Ovary (tissue), 9 donors: ENCODE results near the gene PGBD4. TPM values are rescaled to one million over a fixed set of nuclear protein-coding genes. Genes with fewer than 3 reads are reported as not detected.

Source experiments
- DNase-seq, 5 donors: peaks; one replicate each; pipeline ENCODE4 v3.0.0-alpha.2; 2019 to 2020
- H3K27ac ChIP-seq, 2 donors: fragments of 200-600 bp; one replicate each; pipeline versions ENCODE4 v1.5.1 to v1.8.0; 2019 to 2022
- H3K27me3 ChIP-seq: fragments of 200-600 bp; one replicate; pipeline ENCODE4 v1.8.0; 2022
- H3K36me3 ChIP-seq: fragments of 200-600 bp; sonication (generic); one replicate; pipeline ENCODE4 v1.5.1; 2019
- H3K4me1 ChIP-seq: one replicate; pipeline ENCODE4 v1.8.1; 2013; ENCODE audit warnings: mild to moderate bottlenecking, moderate library complexity; ENCODE audit not compliant: insufficient read depth
- H3K4me3 ChIP-seq: fragments of 200-600 bp; sonication (generic); one replicate; pipeline ENCODE4 v1.5.1; 2017
- H3K9me3 ChIP-seq, 2 donors: fragments of 200-600 bp in 1 of 2; sonication (generic) in 1 of 2; one replicate each; pipeline versions ENCODE4 v1.5.1 to v1.8.1; 2013 to 2019; ENCODE audit warnings: mild to moderate bottlenecking in 1 of 2, moderate library complexity in 1 of 2
- EP300 ChIP-seq: sonication (generic); formaldehyde crosslinking; IDR thresholded peaks from one replicate; pipeline ENCODE4 v1.6.1; 2017; ENCODE audit warnings: antibody characterized with exemption
- POLR2A ChIP-seq: fragments of 450-650 bp; IDR thresholded peaks from one replicate; pipeline ENCODE4 v1.6.1; 2017; ENCODE audit warnings: antibody characterized with exemption, mild to moderate bottlenecking, moderate library complexity
- WGBS, 3 donors: extraction: QIAGEN DNeasy Blood & Tissue Kit in 1 of 3; methylation state at CpG; one replicate each; pipeline versions ENCODE4 v1.1.5 to v1.1.7; 2013 to 2017; 5-methylcytosine and 5-hydroxymethylcytosine counted together
- intact Hi-C, 4 donors: fragments of 100-400 bp; cut with DNase I; formaldehyde crosslinking; loops; one replicate each; pipeline versions ENCODE4 v1.11.0 to v1.15.1; 2022 to 2023
- polyA plus RNA-seq, 2 donors: library from polyadenylated mRNA; stranded (reverse); fragments of 200-250 nt in 1 of 2; fragments of 350-450 nt in 1 of 2; fragmentation: Illumina TruSeq in 1 of 2; extraction: RNeasy Lipid Tissue Mini Kit (QIAGEN cat#74804) in 1 of 2; gene quantifications; one replicate each; pipeline ENCODE4 v1.2.3, GENCODE V29; 2013 to 2014
- total RNA-seq, 7 donors: library from RNA; depleted of rRNA in 2 of 7; stranded (reverse); fragments of >200 nt in 2 of 7; fragmentation: NEBNext Ultra II Directional in 3 of 7; extraction: Animal tissue kit (Norgen Biotek cat#: 25700) in 3 of 7; gene quantifications; one replicate each; pipeline versions ENCODE4 v1.1.0 to v1.2.4, GENCODE V29; 2016 to 2023
- TF ChIP-seq, protein P1 (sequence below), 3 donors: fragments of 450-650 bp in 2 of 3; fragments of 200-600 bp in 1 of 3; IDR thresholded peaks; one replicate each; pipeline versions ENCODE4 v1.5.1 to v1.8.0; 2016 to 2022; ENCODE audit warnings: antibody characterized with exemption in 3 of 3, mild to moderate bottlenecking in 1 of 3
- donor health status: DM: no; HTN: no; CAD: no; lungs with moderate emphysema.
- donor health status: DM: no; HTN: no; CAD: no.
- donor health status: Bipolar disorder and iron deficiency.
- donor health status: DM: yes; HTN: yes; CAD: no.
- donor health status: DM: no; HTN: no; CAD: no.
- donor health status: DM: yes; HTN: yes; CAD: no.

Gene PGBD4
- total and polyA plus RNA-seq, 9 donors = 0.46 to 1.6 (median 1.0) TPM

GRCh38 chr15:34079904-34080303, 22.0 kb upstream of the PGBD4 start:
- no peaks in the 10 kb centered on the region for H3K9me3 ChIP-seq
- H3K27me3 ChIP-seq = no peaks in the 10 kb centered on the region
- no peak overlapping the region for H3K27ac ChIP-seq
- H3K4me3 ChIP-seq = no peak overlapping the region
- 92 to 96% (median 94%) methylated on average over 4 of the region's 4 CpGs for WGBS, 3 donors
- no peak for DNase-seq
- intact Hi-C loops = no loop called here
- no peaks in the 10 kb centered on the region for H3K36me3 ChIP-seq
- H3K4me1 ChIP-seq = no peaks in the 10 kb centered on the region
- TF ChIP-seq EP300 (no peak), POLR2A (no peak)
- TF ChIP-seq, protein P1, sequence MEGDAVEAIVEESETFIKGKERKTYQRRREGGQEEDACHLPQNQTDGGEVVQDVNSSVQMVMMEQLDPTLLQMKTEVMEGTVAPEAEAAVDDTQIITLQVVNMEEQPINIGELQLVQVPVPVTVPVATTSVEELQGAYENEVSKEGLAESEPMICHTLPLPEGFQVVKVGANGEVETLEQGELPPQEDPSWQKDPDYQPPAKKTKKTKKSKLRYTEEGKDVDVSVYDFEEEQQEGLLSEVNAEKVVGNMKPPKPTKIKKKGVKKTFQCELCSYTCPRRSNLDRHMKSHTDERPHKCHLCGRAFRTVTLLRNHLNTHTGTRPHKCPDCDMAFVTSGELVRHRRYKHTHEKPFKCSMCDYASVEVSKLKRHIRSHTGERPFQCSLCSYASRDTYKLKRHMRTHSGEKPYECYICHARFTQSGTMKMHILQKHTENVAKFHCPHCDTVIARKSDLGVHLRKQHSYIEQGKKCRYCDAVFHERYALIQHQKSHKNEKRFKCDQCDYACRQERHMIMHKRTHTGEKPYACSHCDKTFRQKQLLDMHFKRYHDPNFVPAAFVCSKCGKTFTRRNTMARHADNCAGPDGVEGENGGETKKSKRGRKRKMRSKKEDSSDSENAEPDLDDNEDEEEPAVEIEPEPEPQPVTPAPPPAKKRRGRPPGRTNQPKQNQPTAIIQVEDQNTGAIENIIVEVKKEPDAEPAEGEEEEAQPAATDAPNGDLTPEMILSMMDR (IDR thresholded peaks at IDR 0.05) = no peak

DNA sequence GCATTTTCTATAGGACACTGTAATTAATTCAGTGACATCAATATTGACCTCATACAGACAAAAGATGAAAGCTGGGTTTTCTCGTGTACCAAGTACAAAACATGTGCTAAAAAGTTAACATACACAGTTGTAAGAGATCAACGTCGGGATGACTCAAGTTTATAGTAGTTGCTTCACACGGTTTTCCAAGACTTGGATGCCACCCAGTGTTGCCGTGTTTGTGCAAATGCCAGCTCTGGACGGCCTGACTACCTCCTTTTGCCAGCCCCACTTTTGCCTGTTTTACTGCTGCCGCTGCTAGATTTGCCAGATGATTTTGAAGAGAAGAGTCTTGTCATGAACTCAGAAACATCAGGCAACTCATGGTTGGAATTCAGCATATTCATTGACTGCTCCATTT, 17.8 kb upstream of the PGBD4 start:
- no peak overlapping the region for H3K27ac ChIP-seq

GRCh38 chr15:34085746-34086145, 16.1 kb upstream of the PGBD4 start:
- no peaks in the 10 kb centered on the region for H3K9me3 ChIP-seq
- intact Hi-C loops = no loop called here
- no peak for DNase-seq
- 74 to 77% (median 75%) methylated on average over 2 of the region's 2 CpGs for WGBS, 3 donors
- TF ChIP-seq, protein P1 (IDR thresholded peaks at IDR 0.05) = no peak
- TF ChIP-seq POLR2A = no peak
- TF ChIP-seq EP300 = no peak
- no peak overlapping the region for H3K27ac ChIP-seq
- no peaks in the 10 kb centered on the region for H3K4me1 ChIP-seq
- H3K36me3 ChIP-seq = no peaks in the 10 kb centered on the region
- no peak overlapping the region for H3K4me3 ChIP-seq
- H3K27me3 ChIP-seq = no peaks in the 10 kb centered on the region

More for the DNA sequence above, 17.8 kb upstream of the PGBD4 start:
- no peak for DNase-seq
- TF ChIP-seq, protein P1 (IDR thresholded peaks at IDR 0.05) = no peak
- TF ChIP-seq POLR2A = no peak
- no peak for TF ChIP-seq EP300
- 45 to 59% (median 45%) methylated on average over 7 of the region's 7 CpGs for WGBS, 3 donors
- intact Hi-C loops = no loop called here
- H3K27me3 ChIP-seq = no peaks in the 10 kb centered on the region
- no peaks in the 10 kb centered on the region for H3K9me3 ChIP-seq
- H3K4me1 ChIP-seq = no peaks in the 10 kb centered on the region
- H3K36me3 ChIP-seq = no peaks in the 10 kb centered on the region
- H3K4me3 ChIP-seq = no peak overlapping the region

DNA sequence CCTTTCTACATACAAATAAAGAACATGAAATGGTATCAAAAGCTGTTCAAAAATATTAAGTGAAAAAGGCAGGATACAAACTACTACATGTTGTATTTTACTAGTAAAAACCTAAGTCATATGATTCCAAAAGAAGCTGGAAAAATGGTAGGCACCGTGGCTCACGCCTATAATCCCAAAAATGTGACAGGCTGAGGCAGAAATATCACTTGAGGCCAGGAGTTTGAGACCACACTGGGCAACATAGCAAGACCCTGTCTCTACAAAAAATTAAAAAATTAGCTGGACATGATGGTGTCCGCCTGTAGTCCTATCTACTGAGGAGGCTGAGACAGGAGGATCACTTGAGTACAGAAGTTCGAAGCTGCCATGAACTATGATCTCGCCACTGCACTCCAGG, 2.0 kb upstream of the PGBD4 start:
- TF ChIP-seq POLR2A (no peak), EP300 (no peak)
- TF ChIP-seq, protein P1 (IDR thresholded peaks at IDR 0.05) = no peak
- intact Hi-C loops = loop anchor here in 1 of 4 donors (5.0 kb wide), 1 partner anchor 127 kb away; the partner anchor contains the start of gene EMC4
- Histone ChIP-seq H3K9me3 (no peaks in the 10 kb centered on the region), H3K27me3 (no peaks in the 10 kb centered on the region), H3K4me1 (peaks cover 2% of the 10 kb centered on the region), H3K4me3 (no peak overlapping the region), H3K27ac (no peak overlapping the region), H3K36me3 (no peaks in the 10 kb centered on the region)
- 90 to 97% (median 94%) methylated on average over 5 of the region's 5 CpGs for WGBS, 3 donors
- no peak for DNase-seq
